HL-60 (cell line): ENCODE measurements around the gene RHBDL3.

Source experiments
- DNase-seq, 2 experiments: peaks; one replicate each; pipeline ENCODE4 v3.0.0-alpha.2; 2010 to 2020; ENCODE audit warnings: low read depth in 1 of 2, low spot score in 1 of 2
- H3K27ac ChIP-seq: fragments of 250-450 bp; sonication (Bioruptor Pico); replicated peaks from 2 replicates; pipeline ENCODE4 v1.5.1; 2020; ENCODE audit warnings: mild to moderate bottlenecking, moderate library complexity
- H3K27me3 ChIP-seq: fragments of 250-450 bp; sonication (Bioruptor Pico); 2 replicates; pipeline ENCODE4 v1.5.1; 2021; ENCODE audit warnings: mild to moderate bottlenecking, moderate library complexity; ENCODE audit not compliant: insufficient read depth, poor library complexity, severe bottlenecking
- H3K4me3 ChIP-seq: replicated peaks from 2 replicates; pipeline ENCODE4 v1.5.1; 2011; ENCODE audit warnings: mild to moderate bottlenecking, control low read depth, low read length; ENCODE audit not compliant: insufficient read depth
- GABPA ChIP-seq: IDR thresholded peaks from 2 replicates; pipeline ENCODE4 v1.6.1; 2012; ENCODE audit warnings: low read depth
- POLR2AphosphoS5 ChIP-seq: IDR thresholded peaks from 2 replicates; pipeline ENCODE4 v1.6.1; 2012; ENCODE audit warnings: low read depth
- SPI1 ChIP-seq: IDR thresholded peaks from 2 replicates; pipeline ENCODE4 v1.6.1; 2012; ENCODE audit warnings: low read depth, mild to moderate bottlenecking, borderline replicate concordance
- TF ChIP-seq, protein P1 (sequence below): IDR thresholded peaks from 2 replicates; pipeline ENCODE4 v1.6.1; 2012; ENCODE audit warnings: low read depth; ENCODE audit not compliant: insufficient replicate concordance
- TF ChIP-seq, protein P2 (sequence below): IDR thresholded peaks from one replicate; pipeline ENCODE4 v1.5.1; 2011; ENCODE audit warnings: low read length, control low read depth, inconsistent platforms; ENCODE audit not compliant: insufficient read depth

Gene RHBDL3

DNA sequence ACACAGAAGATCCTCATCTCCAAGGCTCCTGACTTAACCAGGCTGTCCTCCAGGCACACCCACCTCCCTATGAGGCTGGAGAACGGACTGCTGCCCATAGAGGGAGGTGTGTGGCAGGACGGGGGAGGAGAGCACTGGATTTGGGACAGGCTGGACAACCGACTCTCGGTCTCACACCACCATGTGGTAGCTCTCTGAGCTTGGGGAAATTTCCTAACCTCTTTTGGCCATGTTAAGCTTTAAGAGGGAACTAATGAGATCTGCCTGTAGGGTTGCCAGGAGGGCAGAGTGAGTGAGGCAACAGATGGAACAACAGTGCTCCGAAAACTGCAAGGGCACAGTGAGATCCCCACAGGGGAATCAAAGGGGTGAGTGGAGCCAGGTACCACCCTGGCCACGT, 32.7 kb downstream of the RHBDL3 start:
- DNase-seq: peak in 1 of 2 experiments; percentile 38
- H3K27me3 ChIP-seq: no peaks in the 10 kb centered on the region
- H3K4me3 ChIP-seq: no peak overlapping the region
- H3K27ac ChIP-seq: no peak overlapping the region
- TF ChIP-seq GABPA (no peak), SPI1 (no peak), POLR2AphosphoS5 (no peak)
- TF ChIP-seq, protein P1, sequence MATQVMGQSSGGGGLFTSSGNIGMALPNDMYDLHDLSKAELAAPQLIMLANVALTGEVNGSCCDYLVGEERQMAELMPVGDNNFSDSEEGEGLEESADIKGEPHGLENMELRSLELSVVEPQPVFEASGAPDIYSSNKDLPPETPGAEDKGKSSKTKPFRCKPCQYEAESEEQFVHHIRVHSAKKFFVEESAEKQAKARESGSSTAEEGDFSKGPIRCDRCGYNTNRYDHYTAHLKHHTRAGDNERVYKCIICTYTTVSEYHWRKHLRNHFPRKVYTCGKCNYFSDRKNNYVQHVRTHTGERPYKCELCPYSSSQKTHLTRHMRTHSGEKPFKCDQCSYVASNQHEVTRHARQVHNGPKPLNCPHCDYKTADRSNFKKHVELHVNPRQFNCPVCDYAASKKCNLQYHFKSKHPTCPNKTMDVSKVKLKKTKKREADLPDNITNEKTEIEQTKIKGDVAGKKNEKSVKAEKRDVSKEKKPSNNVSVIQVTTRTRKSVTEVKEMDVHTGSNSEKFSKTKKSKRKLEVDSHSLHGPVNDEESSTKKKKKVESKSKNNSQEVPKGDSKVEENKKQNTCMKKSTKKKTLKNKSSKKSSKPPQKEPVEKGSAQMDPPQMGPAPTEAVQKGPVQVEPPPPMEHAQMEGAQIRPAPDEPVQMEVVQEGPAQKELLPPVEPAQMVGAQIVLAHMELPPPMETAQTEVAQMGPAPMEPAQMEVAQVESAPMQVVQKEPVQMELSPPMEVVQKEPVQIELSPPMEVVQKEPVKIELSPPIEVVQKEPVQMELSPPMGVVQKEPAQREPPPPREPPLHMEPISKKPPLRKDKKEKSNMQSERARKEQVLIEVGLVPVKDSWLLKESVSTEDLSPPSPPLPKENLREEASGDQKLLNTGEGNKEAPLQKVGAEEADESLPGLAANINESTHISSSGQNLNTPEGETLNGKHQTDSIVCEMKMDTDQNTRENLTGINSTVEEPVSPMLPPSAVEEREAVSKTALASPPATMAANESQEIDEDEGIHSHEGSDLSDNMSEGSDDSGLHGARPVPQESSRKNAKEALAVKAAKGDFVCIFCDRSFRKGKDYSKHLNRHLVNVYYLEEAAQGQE: no peak
- TF ChIP-seq, protein P2, sequence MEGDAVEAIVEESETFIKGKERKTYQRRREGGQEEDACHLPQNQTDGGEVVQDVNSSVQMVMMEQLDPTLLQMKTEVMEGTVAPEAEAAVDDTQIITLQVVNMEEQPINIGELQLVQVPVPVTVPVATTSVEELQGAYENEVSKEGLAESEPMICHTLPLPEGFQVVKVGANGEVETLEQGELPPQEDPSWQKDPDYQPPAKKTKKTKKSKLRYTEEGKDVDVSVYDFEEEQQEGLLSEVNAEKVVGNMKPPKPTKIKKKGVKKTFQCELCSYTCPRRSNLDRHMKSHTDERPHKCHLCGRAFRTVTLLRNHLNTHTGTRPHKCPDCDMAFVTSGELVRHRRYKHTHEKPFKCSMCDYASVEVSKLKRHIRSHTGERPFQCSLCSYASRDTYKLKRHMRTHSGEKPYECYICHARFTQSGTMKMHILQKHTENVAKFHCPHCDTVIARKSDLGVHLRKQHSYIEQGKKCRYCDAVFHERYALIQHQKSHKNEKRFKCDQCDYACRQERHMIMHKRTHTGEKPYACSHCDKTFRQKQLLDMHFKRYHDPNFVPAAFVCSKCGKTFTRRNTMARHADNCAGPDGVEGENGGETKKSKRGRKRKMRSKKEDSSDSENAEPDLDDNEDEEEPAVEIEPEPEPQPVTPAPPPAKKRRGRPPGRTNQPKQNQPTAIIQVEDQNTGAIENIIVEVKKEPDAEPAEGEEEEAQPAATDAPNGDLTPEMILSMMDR: no peak

DNA sequence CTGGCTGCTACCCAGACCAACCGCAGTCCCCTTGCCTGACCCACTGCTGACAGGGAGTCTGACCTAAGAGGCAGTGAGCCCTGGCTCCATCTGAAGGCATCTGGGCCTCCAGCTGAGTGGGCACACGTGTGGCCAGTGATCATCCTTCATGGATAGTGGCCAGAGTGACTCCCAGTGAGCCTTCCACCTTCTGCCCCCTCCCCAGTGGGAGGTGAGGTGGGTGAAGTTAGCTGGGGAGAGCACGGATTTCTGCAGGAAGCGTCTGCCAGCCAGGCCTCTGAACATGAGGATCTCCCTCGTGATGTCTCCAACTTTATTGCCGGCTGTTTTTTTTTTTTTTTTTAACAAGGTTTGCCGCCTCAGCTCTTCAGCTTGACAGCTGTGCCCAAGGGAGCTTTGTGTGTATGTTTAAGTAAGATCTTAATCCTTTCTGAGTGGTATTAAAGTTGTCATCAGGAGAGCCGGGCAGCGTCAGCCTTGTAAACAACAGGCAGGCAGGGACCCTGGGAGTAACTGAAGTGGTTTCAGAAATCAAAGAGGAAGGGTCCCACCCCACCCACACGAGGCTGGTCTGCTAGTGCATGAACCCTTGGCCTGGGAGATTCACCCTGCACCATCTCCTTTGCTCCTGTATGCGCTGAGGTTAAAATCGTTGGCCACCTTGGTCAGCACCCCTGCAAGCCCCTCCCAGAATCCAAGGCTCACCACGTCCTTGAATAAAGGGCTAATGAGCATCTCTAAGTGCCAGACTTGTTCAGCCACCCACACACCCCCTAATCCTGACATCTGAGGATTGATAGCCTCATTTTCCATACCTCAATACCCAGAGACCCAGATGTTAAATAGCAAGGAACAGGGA, 33.3 kb downstream of the RHBDL3 start:
- Histone ChIP-seq H3K27me3 (no peaks in the 10 kb centered on the region), H3K4me3 (no peak overlapping the region), H3K27ac (no peak overlapping the region)
- DNase-seq: no peak
- no peak for TF ChIP-seq GABPA

DNA sequence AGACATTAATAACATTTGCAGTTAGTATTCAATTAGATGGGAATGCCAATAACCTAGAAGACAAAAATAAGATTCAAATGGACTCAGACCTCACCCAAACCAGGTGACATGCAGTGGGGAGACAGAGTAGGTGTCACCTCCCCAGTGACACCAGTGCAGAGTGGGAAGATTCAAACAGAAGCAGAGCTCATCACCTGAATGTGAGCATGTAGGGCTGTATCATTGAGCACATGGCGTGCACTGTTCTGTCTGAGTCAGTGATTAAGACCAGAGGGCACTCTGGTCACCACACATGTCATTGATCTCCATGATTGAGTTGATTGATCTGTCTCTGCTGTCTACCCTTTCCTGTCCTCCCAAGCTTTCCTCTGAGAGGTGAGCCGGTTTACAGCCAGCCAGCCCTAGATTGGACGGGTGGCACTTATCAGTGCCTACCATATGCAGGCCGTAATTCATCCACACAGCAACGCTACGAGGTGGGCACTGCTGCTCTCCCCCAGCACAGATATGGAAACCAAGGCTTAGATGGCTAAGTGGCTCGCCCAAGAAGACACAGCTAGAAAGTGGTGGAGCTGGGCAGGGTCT, 34.0 kb downstream of the RHBDL3 start:
- TF ChIP-seq, protein P1: no peak
- TF ChIP-seq SPI1 (no peak), POLR2AphosphoS5 (no peak), GABPA (no peak)
- TF ChIP-seq, protein P2: no peak
- no peaks in the 10 kb centered on the region for H3K27me3 ChIP-seq
- no peak for DNase-seq
- H3K4me3 ChIP-seq: no peak overlapping the region
- no peak overlapping the region for H3K27ac ChIP-seq

DNA sequence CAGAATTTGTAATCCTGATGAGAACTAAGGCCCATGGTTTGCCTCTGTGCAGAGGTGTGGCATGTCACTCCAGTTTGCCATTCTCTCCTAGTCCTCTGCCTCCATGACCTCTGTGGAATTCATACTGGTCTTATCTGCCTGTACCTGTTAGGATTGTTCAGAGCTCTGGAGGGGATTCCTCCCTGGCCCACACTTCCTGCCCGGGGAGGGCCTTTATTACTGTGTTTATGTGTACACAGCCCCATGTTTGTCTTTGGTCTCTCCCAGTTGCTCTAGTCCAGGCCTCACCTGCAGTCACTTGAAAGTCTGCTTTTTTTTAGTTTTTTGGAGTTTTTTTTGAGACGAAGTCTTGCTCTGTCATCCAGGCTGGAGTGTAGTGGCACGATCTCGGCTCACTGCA, 36.4 kb downstream of the RHBDL3 start:
- DNase-seq: no peak
- TF ChIP-seq GABPA: no peak
- no peak for TF ChIP-seq POLR2AphosphoS5
- TF ChIP-seq SPI1: no peak
- TF ChIP-seq, protein P1: no peak
- TF ChIP-seq, protein P2: no peak
- H3K4me3 ChIP-seq: no peak overlapping the region
- no peaks in the 10 kb centered on the region for H3K27me3 ChIP-seq
- H3K27ac ChIP-seq: no peak overlapping the region
